ENCODE data around the gene FOXD3. TPM values are rescaled to one million over a fixed set of nuclear protein-coding genes. Genes with fewer than 3 reads are reported as not detected.
A peak's percentile ranks its signal among the peaks of the same experiment; 100 is the strongest.

FOXD3 gene
- total RNA-seq, 4 donors from 2014 or later: 0.26 to 2.8 (median 1.5) TPM; not detected in 1

DNA sequence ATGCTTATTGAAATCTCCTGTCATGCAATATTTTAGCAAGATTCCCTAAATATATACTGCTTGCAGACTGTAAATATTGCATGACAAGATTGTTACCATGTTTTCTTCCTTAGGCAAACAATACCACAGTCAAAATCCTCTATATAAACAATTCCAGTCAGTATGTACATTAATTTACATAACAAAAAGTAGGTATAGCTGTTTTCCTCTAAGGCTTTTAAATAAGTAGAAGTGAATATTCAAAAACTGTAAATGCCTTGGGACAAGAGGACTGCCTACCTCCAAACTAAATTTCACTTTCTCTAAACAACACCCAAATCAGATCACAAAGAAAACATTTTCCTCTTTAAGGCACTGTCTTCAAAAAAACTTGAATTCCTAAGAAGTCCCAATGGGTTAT lies 17.3 kb upstream of the FOXD3 start:
- peaks cover 33% of the 10 kb centered on the region for H3K27me3 ChIP-seq
- peaks cover 6% of the 10 kb centered on the region for H3K9me3 ChIP-seq
- no peak for TF ChIP-seq EP300 (IDR thresholded peaks at IDR 0.05)
- no peak overlapping the region for H3K27ac ChIP-seq
- no peaks in the 10 kb centered on the region for H3K4me1 ChIP-seq
- no peak for DNase-seq (ENCODE audit: low spot score in 2 of 2)
- H3K36me3 ChIP-seq: no peaks in the 10 kb centered on the region
- no peak overlapping the region for H3K4me3 ChIP-seq

DNA sequence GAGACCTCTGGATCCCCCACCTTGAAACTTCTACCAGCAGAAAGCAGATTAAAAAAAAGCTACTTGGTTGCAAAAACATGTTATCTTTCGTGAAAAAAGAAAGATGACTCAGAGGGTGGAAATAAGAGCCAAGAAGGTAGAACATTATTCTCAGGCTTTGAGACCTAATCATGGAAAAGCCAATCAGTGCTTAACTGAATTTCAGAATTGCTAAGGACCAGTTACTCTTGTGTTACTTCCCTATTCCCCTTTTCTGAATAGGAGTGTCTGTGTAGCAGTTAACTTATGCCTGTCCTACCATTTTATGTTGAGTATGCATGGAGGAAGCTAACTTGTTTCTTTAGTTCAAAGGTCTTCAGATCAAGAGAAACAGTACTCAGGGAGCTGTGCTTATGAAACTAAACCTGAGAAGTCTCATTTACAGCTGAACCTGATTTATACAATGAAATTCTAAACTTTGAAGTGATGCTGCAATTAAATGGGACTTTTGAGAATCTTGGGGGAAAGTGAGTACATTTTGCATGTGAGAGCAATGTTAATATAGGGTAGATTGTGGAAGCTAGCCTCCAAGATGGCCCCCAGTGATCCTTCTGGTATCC lies 15.1 kb upstream of the FOXD3 start:
- Histone ChIP-seq H3K27ac (no peak overlapping the region), H3K36me3 (no peaks in the 10 kb centered on the region), H3K9me3 (peaks cover 6% of the 10 kb centered on the region), H3K27me3 (peaks cover 39% of the 10 kb centered on the region), H3K4me3 (no peak overlapping the region), H3K4me1 (no peaks in the 10 kb centered on the region)
- no peak for DNase-seq (ENCODE audit: low spot score in 2 of 2)
- no peak for TF ChIP-seq POLR2AphosphoS5 (IDR thresholded peaks at IDR 0.05)
- no peak for TF ChIP-seq POLR2A (IDR thresholded peaks at IDR 0.05)
- no peak for TF ChIP-seq EP300 (IDR thresholded peaks at IDR 0.05)
- TF ChIP-seq, protein P1, sequence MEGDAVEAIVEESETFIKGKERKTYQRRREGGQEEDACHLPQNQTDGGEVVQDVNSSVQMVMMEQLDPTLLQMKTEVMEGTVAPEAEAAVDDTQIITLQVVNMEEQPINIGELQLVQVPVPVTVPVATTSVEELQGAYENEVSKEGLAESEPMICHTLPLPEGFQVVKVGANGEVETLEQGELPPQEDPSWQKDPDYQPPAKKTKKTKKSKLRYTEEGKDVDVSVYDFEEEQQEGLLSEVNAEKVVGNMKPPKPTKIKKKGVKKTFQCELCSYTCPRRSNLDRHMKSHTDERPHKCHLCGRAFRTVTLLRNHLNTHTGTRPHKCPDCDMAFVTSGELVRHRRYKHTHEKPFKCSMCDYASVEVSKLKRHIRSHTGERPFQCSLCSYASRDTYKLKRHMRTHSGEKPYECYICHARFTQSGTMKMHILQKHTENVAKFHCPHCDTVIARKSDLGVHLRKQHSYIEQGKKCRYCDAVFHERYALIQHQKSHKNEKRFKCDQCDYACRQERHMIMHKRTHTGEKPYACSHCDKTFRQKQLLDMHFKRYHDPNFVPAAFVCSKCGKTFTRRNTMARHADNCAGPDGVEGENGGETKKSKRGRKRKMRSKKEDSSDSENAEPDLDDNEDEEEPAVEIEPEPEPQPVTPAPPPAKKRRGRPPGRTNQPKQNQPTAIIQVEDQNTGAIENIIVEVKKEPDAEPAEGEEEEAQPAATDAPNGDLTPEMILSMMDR (IDR thresholded peaks at IDR 0.05): no peak
- WGBS: 58% methylated on average over 1 of the region's 1 CpG

DNA sequence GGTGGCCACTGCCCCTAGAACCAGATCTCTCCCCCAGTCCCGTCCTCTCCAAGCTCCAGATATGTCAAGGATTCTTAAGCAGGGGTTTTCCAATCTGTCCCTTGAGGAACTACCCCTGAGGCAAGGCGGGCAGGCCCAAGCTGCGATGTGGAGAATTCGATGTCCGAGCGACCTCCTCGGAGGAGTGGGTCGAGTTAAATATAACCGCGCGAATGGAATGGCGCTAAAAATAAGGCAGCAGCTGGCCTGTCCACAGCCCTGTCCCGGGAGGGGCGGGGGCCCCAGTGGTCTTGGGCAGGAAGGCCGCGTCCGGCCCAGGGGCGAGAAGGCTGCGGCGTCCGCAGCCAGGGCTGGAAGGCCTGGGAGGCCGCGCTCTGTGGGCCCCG lies 5.8 kb upstream of the FOXD3 start:
- peaks cover 91% of the 10 kb centered on the region for H3K27me3 ChIP-seq
- peak overlapping the region; percentile 55 for H3K4me3 ChIP-seq
- peaks cover 36% of the 10 kb centered on the region for H3K4me1 ChIP-seq
- H3K27ac ChIP-seq: no peak overlapping the region
- no peak for TF ChIP-seq POLR2AphosphoS5 (IDR thresholded peaks at IDR 0.05)
- TF ChIP-seq, protein P1 (IDR thresholded peaks at IDR 0.05): no peak
- no peak for TF ChIP-seq POLR2A (IDR thresholded peaks at IDR 0.05)
- TF ChIP-seq EP300 (IDR thresholded peaks at IDR 0.05): no peak
- no peaks in the 10 kb centered on the region for H3K9me3 ChIP-seq
- 14% methylated on average over 13 of the region's 24 CpGs for WGBS
- no peak for DNase-seq (ENCODE audit: low spot score in 2 of 2)
- H3K36me3 ChIP-seq: no peaks in the 10 kb centered on the region

DNA sequence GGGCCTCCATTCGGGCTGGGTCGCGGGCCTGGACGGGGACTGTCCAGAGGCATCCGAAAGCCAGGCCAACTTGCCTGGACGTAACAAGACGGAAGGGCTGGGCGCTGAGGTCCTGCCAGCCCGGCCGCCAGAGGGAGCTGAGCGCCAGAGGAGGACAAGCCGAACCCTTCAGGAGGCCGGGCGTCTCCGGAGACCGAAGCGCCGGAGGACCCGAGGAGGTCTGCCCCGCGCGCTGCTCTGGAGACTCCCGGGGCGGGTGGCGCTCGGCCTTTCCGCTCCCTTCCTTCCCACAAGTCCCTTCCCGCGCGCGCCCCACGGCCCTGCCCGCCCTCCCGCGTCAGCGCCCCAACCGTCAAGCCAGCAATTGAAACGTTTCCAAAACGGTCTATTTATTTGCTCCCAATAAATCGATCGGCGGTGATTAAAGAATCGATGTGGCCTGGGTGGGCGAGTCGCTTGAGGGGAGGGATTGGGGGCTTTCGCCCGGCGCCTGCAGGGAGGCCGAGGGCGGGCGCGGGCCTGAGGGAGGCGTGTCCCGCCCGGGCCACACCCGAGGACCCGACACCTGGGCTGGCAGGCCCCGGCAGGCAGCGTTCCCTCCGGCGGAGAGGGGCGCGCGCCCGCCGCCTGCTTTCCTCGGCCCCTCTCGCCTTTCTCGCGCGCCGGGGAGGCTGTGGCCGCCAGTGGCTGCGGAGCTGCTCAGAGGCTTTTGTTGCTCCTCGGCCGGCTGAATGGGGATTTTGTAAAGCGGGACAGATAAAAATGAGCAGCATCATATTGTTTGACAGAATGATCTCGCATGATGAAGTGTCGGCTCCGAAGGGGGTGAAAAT lies 5.2 kb upstream of the FOXD3 start:
- peak in 1 of 2 donors; percentile 66 for DNase-seq (ENCODE audit: low spot score in 2 of 2)
- TF ChIP-seq, protein P1 (IDR thresholded peaks at IDR 0.05): peak; percentile 7 to 54
- TF ChIP-seq POLR2AphosphoS5 (IDR thresholded peaks at IDR 0.05) (no peak), POLR2A (IDR thresholded peaks at IDR 0.05) (no peak)
- no peaks in the 10 kb centered on the region for H3K9me3 ChIP-seq
- peak overlapping the region; percentile 55 for H3K4me3 ChIP-seq
- 0% methylated on average over 13 of the region's 80 CpGs for WGBS
- peaks cover 94% of the 10 kb centered on the region for H3K27me3 ChIP-seq
- H3K27ac ChIP-seq: no peak overlapping the region
- H3K36me3 ChIP-seq: no peaks in the 10 kb centered on the region
- peaks cover 42% of the 10 kb centered on the region for H3K4me1 ChIP-seq

DNA sequence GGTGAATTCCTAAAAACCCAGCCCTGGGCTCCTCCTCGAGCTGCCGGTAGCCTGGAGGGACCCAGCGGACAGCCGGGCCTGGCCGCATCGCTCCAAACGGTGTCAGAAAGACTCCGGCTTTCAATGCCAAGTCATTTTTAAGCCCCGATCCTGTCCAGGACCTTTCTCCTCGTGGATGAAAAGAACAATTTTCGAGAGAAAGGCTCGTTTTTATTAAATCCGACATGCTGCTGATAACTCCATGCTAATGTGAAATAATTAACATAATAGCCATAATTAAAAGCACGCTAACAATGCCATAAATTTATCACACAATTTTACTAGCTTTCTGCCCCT lies 4.6 kb upstream of the FOXD3 start:
- Histone ChIP-seq H3K4me1 (peaks cover 48% of the 10 kb centered on the region), H3K4me3 (peak overlapping the region; percentile 55)
- no peak for DNase-seq (ENCODE audit: low spot score in 2 of 2)

More for the DNA sequence above, 4.6 kb upstream of the FOXD3 start:
- no peaks in the 10 kb centered on the region for H3K9me3 ChIP-seq
- H3K27ac ChIP-seq: no peak overlapping the region
- peaks cover 97% of the 10 kb centered on the region for H3K27me3 ChIP-seq
- TF ChIP-seq, protein P1 (IDR thresholded peaks at IDR 0.05): no peak
- TF ChIP-seq EP300 (IDR thresholded peaks at IDR 0.05) (no peak), POLR2A (IDR thresholded peaks at IDR 0.05) (no peak), POLR2AphosphoS5 (IDR thresholded peaks at IDR 0.05) (no peak)
- no peaks in the 10 kb centered on the region for H3K36me3 ChIP-seq
- 11% methylated on average over 14 of the region's 14 CpGs for WGBS
